Common myeloid progenitor, CD34-positive (primary cell): ENCODE measurements around the gene KANK4.

Experiments
- CTCF ChIA-PET: fragments of 350-600 bp; sonication (Branson Sonifier 250); formaldehyde crosslinking; loops from one replicate; lab custom pipeline; 2021; ENCODE audit warnings: antibody characterized with exemption; lab: Charles Lee
- POLR2A ChIA-PET: fragments of 350-600 bp; sonication (Branson Sonifier 250); formaldehyde crosslinking; loops from one replicate; lab custom pipeline; 2021; ENCODE audit warnings: antibody characterized with exemption; lab: Charles Lee
- DNase-seq, 3 donors: peaks; one replicate each; pipeline versions ENCODE4 v3.0.0 to v3.0.0-alpha.2; 2013
- H3K27ac ChIP-seq, 2 experiments: 1 replicate in 1 of 2; 2 replicates in 1 of 2; pipeline ENCODE4 v1.7.0; 2013; ENCODE audit warnings: inconsistent platforms in 2 of 2, low read length in 2 of 2, mild to moderate bottlenecking in 2 of 2, low read depth in 1 of 2, moderate library complexity in 1 of 2; ENCODE audit not compliant: severe bottlenecking in 2 of 2, insufficient read depth in 1 of 2, poor library complexity in 1 of 2
- H3K27me3 ChIP-seq, 5 experiments: replicated peaks in 2 of 5; 1 replicate in 3 of 5; 2 replicates in 2 of 5; pipeline versions ENCODE4 v1.6.1 to v1.7.0; 2013; ENCODE audit warnings: low read length in 4 of 5, mild to moderate bottlenecking in 2 of 5, moderate library complexity in 2 of 5, inconsistent platforms in 1 of 5; ENCODE audit not compliant: insufficient read depth in 5 of 5, control insufficient read depth in 4 of 5
- H3K36me3 ChIP-seq, 4 experiments: 1 replicate in 2 of 4; 2 replicates in 2 of 4; pipeline versions ENCODE4 v1.6.1 to v1.7.0; 2013; ENCODE audit warnings: low read length in 3 of 4, control low read depth in 1 of 4, mild to moderate bottlenecking in 1 of 4; ENCODE audit not compliant: control insufficient read depth in 4 of 4, insufficient read depth in 4 of 4
- H3K4me1 ChIP-seq, 4 experiments: 1 replicate in 3 of 4; 2 replicates in 1 of 4; pipeline versions ENCODE4 v1.6.1 to v1.7.1; 2013; ENCODE audit warnings: low read length in 3 of 4, mild to moderate bottlenecking in 3 of 4, control low read depth in 1 of 4, inconsistent platforms in 1 of 4, moderate library complexity in 1 of 4; ENCODE audit not compliant: control insufficient read depth in 4 of 4, insufficient read depth in 4 of 4; ENCODE audit errors: control extremely low read depth in 1 of 4
- H3K4me3 ChIP-seq, 7 experiments: 1 replicate in 4 of 7; 2 replicates in 3 of 7; pipeline versions ENCODE4 v1.5.1 to v1.7.0; 2013; ENCODE audit warnings: mild to moderate bottlenecking in 7 of 7, low read length in 6 of 7, moderate library complexity in 6 of 7, inconsistent platforms in 2 of 7, low read depth in 2 of 7, control low read depth in 1 of 7; ENCODE audit not compliant: insufficient read depth in 4 of 7, control insufficient read depth in 1 of 7; ENCODE audit errors: extremely low read depth in 1 of 7
- H3K9me3 ChIP-seq, 5 experiments: 1 replicate in 4 of 5; 2 replicates in 1 of 5; pipeline versions ENCODE4 v1.6.1 to v1.7.1; 2013; ENCODE audit warnings: low read length in 4 of 5, mild to moderate bottlenecking in 2 of 5, inconsistent platforms in 1 of 5, low read depth in 1 of 5, moderate library complexity in 1 of 5; ENCODE audit not compliant: control insufficient read depth in 4 of 5, insufficient read depth in 2 of 5; ENCODE audit errors: control extremely low read depth in 1 of 5
- WGBS: methylation state at CpG from one replicate; pipeline ENCODE4 v1.1.5; 2013; ENCODE audit not compliant: insufficient coverage; 5-methylcytosine and 5-hydroxymethylcytosine counted together

KANK4 gene

GRCh38 chr1:62212411-62212810 is 106.8 kb downstream of the KANK4 start:
- no peaks in the 10 kb centered on the region for H3K4me1 ChIP-seq
- peaks cover 0 to 20% (median 3%) of the 10 kb centered on the region in 5 experiments for H3K9me3 ChIP-seq
- H3K27me3 ChIP-seq = no peaks in the 10 kb centered on the region
- no peak overlapping the region for H3K27ac ChIP-seq
- POLR2A ChIA-PET = no interaction called here
- CTCF ChIA-PET = no interaction called here
- H3K36me3 ChIP-seq = no peaks in the 10 kb centered on the region
- DNase-seq = no peak
- WGBS = 100% methylated on average over 5 of the region's 6 CpGs
- no peak overlapping the region for H3K4me3 ChIP-seq

GRCh38 chr1:62210960-62211359 is 108.3 kb downstream of the KANK4 start:
- Histone ChIP-seq H3K36me3 (no peaks in the 10 kb centered on the region), H3K4me3 (no peak overlapping the region), H3K27me3 (no peaks in the 10 kb centered on the region), H3K9me3 (peaks cover 0 to 20% (median 3%) of the 10 kb centered on the region in 5 experiments), H3K27ac (no peak overlapping the region), H3K4me1 (no peaks in the 10 kb centered on the region)
- POLR2A ChIA-PET = no interaction called here
- 82% methylated on average over 1 of the region's 1 CpG for WGBS
- peak in 2 of 3 donors; percentile 28 to 50 for DNase-seq
- CTCF ChIA-PET = no interaction called here

GRCh38 chr1:62209931-62210595 is 109.2 kb downstream of the KANK4 start:
- WGBS = 71% methylated on average over 1 of the region's 1 CpG
- peak in 2 of 3 donors; percentile 27 to 49 for DNase-seq

GRCh38 chr1:62208970-62209369 is 110.3 kb downstream of the KANK4 start:
- WGBS = 100% methylated on average over 1 of the region's 1 CpG

More at GRCh38 chr1:62209931-62210595, 109.2 kb downstream of the KANK4 start:
- POLR2A ChIA-PET = no interaction called here
- Histone ChIP-seq H3K4me3 (no peak overlapping the region), H3K36me3 (no peaks in the 10 kb centered on the region), H3K4me1 (no peaks in the 10 kb centered on the region), H3K27ac (no peak overlapping the region), H3K9me3 (peaks cover 0 to 20% (median 3%) of the 10 kb centered on the region in 5 experiments), H3K27me3 (no peaks in the 10 kb centered on the region)
- CTCF ChIA-PET = no interaction called here

GRCh38 chr1:62208087-62208486 is 111.1 kb downstream of the KANK4 start:
- 100% methylated on average over 5 of the region's 5 CpGs for WGBS
- no peaks in the 10 kb centered on the region for H3K36me3 ChIP-seq
- no peak overlapping the region for H3K27ac ChIP-seq
- H3K4me1 ChIP-seq = no peaks in the 10 kb centered on the region
- CTCF ChIA-PET = interaction anchor here (0.6 kb wide), 1 partner anchor 1341 kb away, joined by 3 read pairs; no protein-coding TSS in a partner anchor
- no peak for DNase-seq
- no peaks in the 10 kb centered on the region for H3K27me3 ChIP-seq
- H3K9me3 ChIP-seq = peaks cover 0 to 20% (median 3%) of the 10 kb centered on the region in 5 experiments
- POLR2A ChIA-PET = no interaction called here
- H3K4me3 ChIP-seq = no peak overlapping the region

More at GRCh38 chr1:62208970-62209369, 110.3 kb downstream of the KANK4 start:
- Histone ChIP-seq H3K4me3 (no peak overlapping the region), H3K9me3 (peaks cover 0 to 20% (median 3%) of the 10 kb centered on the region in 5 experiments), H3K36me3 (no peaks in the 10 kb centered on the region), H3K27me3 (no peaks in the 10 kb centered on the region), H3K27ac (no peak overlapping the region), H3K4me1 (no peaks in the 10 kb centered on the region)
- no peak for DNase-seq
- ChIA-PET POLR2A (no interaction called here), CTCF (no interaction called here)

GRCh38 chr1:62207187-62207586 is 112.0 kb downstream of the KANK4 start:
- Histone ChIP-seq H3K27me3 (no peaks in the 10 kb centered on the region), H3K27ac (no peak overlapping the region), H3K9me3 (peaks cover 0 to 20% (median 3%) of the 10 kb centered on the region in 5 experiments), H3K4me1 (no peaks in the 10 kb centered on the region), H3K4me3 (no peak overlapping the region), H3K36me3 (no peaks in the 10 kb centered on the region)
- DNase-seq = no peak
- 100% methylated on average over 2 of the region's 2 CpGs for WGBS
- ChIA-PET POLR2A (no interaction called here), CTCF (interaction anchor here (1.3 kb wide), 1 partner anchor 12 kb away, joined by 3 read pairs; no protein-coding TSS in a partner anchor)

GRCh38 chr1:62198781-62199125 is 120.5 kb downstream of the KANK4 start:
- H3K9me3 ChIP-seq = peaks cover 0 to 3% (median 2%) of the 10 kb centered on the region in 5 experiments
- WGBS = 50% methylated on average over 2 of the region's 3 CpGs
- POLR2A ChIA-PET = interaction anchor here (0.6 kb wide), 1 partner anchor 461 kb away, joined by 4 read pairs; no protein-coding TSS in a partner anchor
- H3K27ac ChIP-seq = no peak overlapping the region
- no peaks in the 10 kb centered on the region for H3K36me3 ChIP-seq
- peaks cover 6 to 47% (median 21%) of the 10 kb centered on the region in 5 experiments for H3K27me3 ChIP-seq
- no peak overlapping the region for H3K4me3 ChIP-seq
- peaks cover 0 to 8% (median 3%) of the 10 kb centered on the region in 4 experiments for H3K4me1 ChIP-seq
- CTCF ChIA-PET = no interaction called here
- no peak for DNase-seq
